T-helper 17 cell (primary cell): Measurements from ENCODE around the gene ZNF888. TPM values are rescaled to one million over a fixed set of nuclear protein-coding genes. Genes with fewer than 3 reads are reported as not detected.
A peak's percentile ranks its signal among the peaks of the same experiment; 100 is the strongest.
"Not testable (repeated sequence)": the region's sequence is repeated elsewhere in the genome, so short reads cannot be mapped to it uniquely, and the experiment has no call there.

Source experiments
- ATAC-seq: fragments of 150-1000 bp; cut with Tn5 transposase; 2 replicates; pipeline ENCODE4 v1.10.0; 2021; ENCODE audit warnings: mild to moderate bottlenecking, moderate library complexity
- DNase-seq, 3 donors: peaks; one replicate each; pipeline versions ENCODE4 v3.0.0 to v3.0.0-alpha.2; 2020 to 2021
- H3K9me3 ChIP-seq: one replicate; pipeline ENCODE4 v1.7.0; 2013; ENCODE audit warnings: low read length, mild to moderate bottlenecking; ENCODE audit not compliant: control insufficient read depth, poor library complexity, severe bottlenecking
- H3K27ac Mint-ChIP-seq: one replicate; pipeline ENCODE4 v1.8.0; 2022; ENCODE audit warnings: mild to moderate bottlenecking, moderate library complexity, mixed read lengths
- H3K27me3 Mint-ChIP-seq: one replicate; pipeline ENCODE4 v1.8.0; 2022; ENCODE audit warnings: mixed read lengths
- H3K36me3 Mint-ChIP-seq: one replicate; pipeline ENCODE4 v1.8.0; 2022; ENCODE audit warnings: low read depth, mixed read lengths
- H3K4me1 Mint-ChIP-seq: one replicate; pipeline ENCODE4 v1.8.0; 2022; ENCODE audit warnings: mild to moderate bottlenecking, mixed read lengths
- H3K4me3 Mint-ChIP-seq: one replicate; pipeline ENCODE4 v1.8.0; 2022; ENCODE audit warnings: mild to moderate bottlenecking, moderate library complexity, mixed read lengths
- total RNA-seq, 4 donors: library from RNA in 2 of 4; stranded (reverse) in 2 of 4; gene quantifications; one replicate each; pipeline ENCODE4 v1.2.3 and lab custom pipeline; 2022 to 2026

The ZNF888 gene
- total RNA-seq, 2 donors from 2014 or later, result 3.7 to 4.4 TPM

GRCh38 chr19:52889076-52889475 lies 34.2 kb downstream of the ZNF888 start:
- Mint-ChIP-seq H3K27ac (no peak overlapping the region), H3K4me3 (no peak overlapping the region), H3K36me3 (peaks cover 9% of the 10 kb centered on the region), H3K27me3 (no peaks in the 10 kb centered on the region), H3K4me1 (peaks cover 8% of the 10 kb centered on the region)
- no peak for DNase-seq
- no peak for ATAC-seq
- H3K9me3 ChIP-seq, result peaks cover 8% of the 10 kb centered on the region

GRCh38 chr19:52880895-52881389 lies 42.3 kb downstream of the ZNF888 start:
- Mint-ChIP-seq H3K27me3 (no peaks in the 10 kb centered on the region), H3K27ac (no peak overlapping the region), H3K4me3 (no peak overlapping the region), H3K36me3 (peaks cover 15% of the 10 kb centered on the region), H3K4me1 (no peaks in the 10 kb centered on the region)
- peaks cover 30% of the 10 kb centered on the region for H3K9me3 ChIP-seq
- DNase-seq (no peak), ATAC-seq (no peak)

- H3K9me3 ChIP-seq, DNase-seq, H3K27ac Mint-ChIP-seq, H3K36me3 Mint-ChIP-seq, H3K27me3 Mint-ChIP-seq, H3K4me3 Mint-ChIP-seq, ATAC-seq, H3K4me1 Mint-ChIP-seq: not testable (repeated sequence)
Measured at GRCh38 chr19:52872996-52873395, 50.2 kb downstream of the ZNF888 start.

DNA sequence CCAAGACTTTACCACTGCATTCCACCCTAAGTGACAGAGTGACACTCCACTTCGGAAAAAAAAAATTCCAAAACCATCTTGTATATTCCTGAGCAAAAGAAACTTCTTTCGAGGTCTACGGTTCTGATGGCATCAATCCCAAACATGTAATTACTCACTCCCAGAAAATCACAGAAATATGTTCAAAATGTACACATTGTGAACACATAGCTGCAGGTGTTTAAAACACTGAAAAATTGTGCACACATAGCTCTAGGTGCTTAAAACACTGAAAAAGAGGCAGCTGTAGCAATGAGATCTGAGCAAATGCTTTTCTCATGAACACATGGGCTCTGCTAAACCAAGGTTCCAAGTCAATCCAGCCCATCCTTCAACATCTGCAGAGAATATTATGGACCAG lies 51.8 kb downstream of the ZNF888 start:
- Mint-ChIP-seq H3K27me3 (no peaks in the 10 kb centered on the region), H3K4me1 (no peaks in the 10 kb centered on the region), H3K4me3 (no peak overlapping the region), H3K27ac (no peak overlapping the region), H3K36me3 (no peaks in the 10 kb centered on the region)
- DNase-seq (no peak), ATAC-seq (no peak)
- H3K9me3 ChIP-seq, result peaks cover 2% of the 10 kb centered on the region

DNA sequence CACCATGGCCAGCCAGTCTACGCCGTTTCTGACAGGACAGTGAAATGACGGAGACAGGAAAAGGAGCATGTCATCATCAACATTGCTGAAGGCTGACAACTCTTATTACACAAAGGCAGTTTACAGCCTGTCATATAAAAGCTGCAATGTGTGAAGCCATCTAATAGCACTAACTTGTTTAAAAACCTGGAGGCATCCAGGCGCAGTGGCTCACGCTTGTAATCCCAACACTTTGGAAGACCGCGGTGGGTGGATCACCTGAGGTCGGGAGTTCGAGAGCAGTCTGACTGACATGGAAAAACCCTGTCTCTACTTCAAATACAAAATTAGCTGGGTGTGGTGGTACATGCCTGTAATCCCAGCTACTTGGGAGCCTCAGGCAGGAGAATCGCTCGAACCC lies 55.2 kb downstream of the ZNF888 start:
- ATAC-seq, H3K27me3 Mint-ChIP-seq, DNase-seq, H3K4me3 Mint-ChIP-seq, H3K4me1 Mint-ChIP-seq, H3K9me3 ChIP-seq, H3K27ac Mint-ChIP-seq, H3K36me3 Mint-ChIP-seq: not testable (repeated sequence)

GRCh38 chr19:52857378-52858191 lies 65.6 kb downstream of the ZNF888 start, which contains the start of gene ZNF468:
ZNF468 (minus strand) TSS chr19:52857619; CDS start chr19:52854272, 3,347 bp downstream.
- DNase-seq (peak; percentile 54 to 62 (median 57)), ATAC-seq (peak; percentile 100)
- H3K27me3 Mint-ChIP-seq, H3K9me3 ChIP-seq, H3K36me3 Mint-ChIP-seq: not testable (repeated sequence)
- Mint-ChIP-seq H3K4me3 (peak within 1 kb of the TSS; percentile 92), H3K27ac (peak within 1 kb of the TSS; percentile 91), H3K4me1 (peaks cover 16% of the 10 kb centered on the region)

- H3K9me3 ChIP-seq, DNase-seq, H3K27me3 Mint-ChIP-seq, H3K36me3 Mint-ChIP-seq: not testable (repeated sequence)
- ATAC-seq, result peak; percentile 3
- H3K4me3 Mint-ChIP-seq, result peak overlapping the region; percentile 92
- peaks cover 16% of the 10 kb centered on the region for H3K4me1 Mint-ChIP-seq
- H3K27ac Mint-ChIP-seq, result peak overlapping the region; percentile 91
Measured at GRCh38 chr19:52856540-52857377, 66.5 kb downstream of the ZNF888 start.

Other genes with a start within 250 kb of the ZNF888 start
- 10 to 100 TPM; 21.1 to 25.8 TPM for gene ZNF611, start 188.4 kb downstream of the ZNF888 start, total RNA-seq
- 10 to 100 TPM in 1 of 2 donors, 1 to 10 TPM in 1; 5.7 to 17.9 TPM for gene ZNF600, start 136.6 kb downstream of the ZNF888 start, total RNA-seq
- 10 to 100 TPM; 10.2 to 11.6 TPM for gene ZNF28, start 101.8 kb downstream of the ZNF888 start, total RNA-seq
- gene ZNF468, start 65.8 kb downstream of the ZNF888 start, total RNA-seq, result 10 to 100 TPM; 10.5 to 12.2 TPM
- gene ZNF320, start 25.8 kb downstream of the ZNF888 start, total RNA-seq, result 1 to 10 TPM; 4.0 to 5.1 TPM
- 1 to 10 TPM; 3.5 to 4.8 TPM for gene ZNF816, start 39.5 kb upstream of the ZNF888 start, total RNA-seq
- not detected for gene ERVV-1, start 90.5 kb upstream of the ZNF888 start, total RNA-seq
- gene ERVV-2, start 121.3 kb upstream of the ZNF888 start, total RNA-seq, result not detected
- gene ZNF160, start 180.0 kb upstream of the ZNF888 start, total RNA-seq, result 10 to 100 TPM; 31.2 to 34.1 TPM
- gene ZNF415, start 209.5 kb upstream of the ZNF888 start, total RNA-seq, result under 1 TPM in 1 of 2 donors, not detected in 1; 0.62 TPM
- 1 to 10 TPM; 1.8 to 1.9 TPM for gene ZNF347, start 235.6 kb upstream of the ZNF888 start, total RNA-seq